Gastrocnemius medialis (tissue), 4 donors: Measurements from ENCODE around the gene FAM222B.

Experiments
- CTCF ChIP-seq, 5 experiments: fragments of 450-650 bp in 3 of 5; fragments of 200-600 bp in 2 of 5; sonication (generic) in 2 of 5; IDR thresholded peaks in 4 of 5; conservative IDR thresholded peaks in 1 of 5; 1 replicate in 4 of 5; 2 replicates in 1 of 5; pipeline ENCODE4 v1.5.1; 2016 to 2019; ENCODE audit warnings: antibody characterized with exemption in 5 of 5, mild to moderate bottlenecking in 3 of 5, moderate library complexity in 3 of 5
- POLR2A ChIP-seq, 2 donors: fragments of 450-650 bp; IDR thresholded peaks; one replicate each; pipeline ENCODE4 v1.6.1; 2017; ENCODE audit warnings: antibody characterized with exemption in 2 of 2, mild to moderate bottlenecking in 2 of 2, moderate library complexity in 2 of 2

- TF ChIP-seq CTCF (IDR thresholded peaks at IDR 0.05 in 4 of 5, conservative IDR thresholded peaks at IDR 0.05 in 1 of 5), result no peak
- no peak for TF ChIP-seq POLR2A (IDR thresholded peaks at IDR 0.05)
Measured at GRCh38 chr17:28792877-28793661, 49.5 kb downstream of the FAM222B start.
